GM12872 (cell line): ENCODE results near the gene MUC5AC.

Experiments used
- CTCF ChIP-seq: IDR thresholded peaks from 3 replicates; pipeline ENCODE4 v1.5.1; 2011; ENCODE audit warnings: low read depth, mild to moderate bottlenecking, low read length, moderate library complexity; ENCODE audit not compliant: insufficient read depth

The MUC5AC gene

DNA sequence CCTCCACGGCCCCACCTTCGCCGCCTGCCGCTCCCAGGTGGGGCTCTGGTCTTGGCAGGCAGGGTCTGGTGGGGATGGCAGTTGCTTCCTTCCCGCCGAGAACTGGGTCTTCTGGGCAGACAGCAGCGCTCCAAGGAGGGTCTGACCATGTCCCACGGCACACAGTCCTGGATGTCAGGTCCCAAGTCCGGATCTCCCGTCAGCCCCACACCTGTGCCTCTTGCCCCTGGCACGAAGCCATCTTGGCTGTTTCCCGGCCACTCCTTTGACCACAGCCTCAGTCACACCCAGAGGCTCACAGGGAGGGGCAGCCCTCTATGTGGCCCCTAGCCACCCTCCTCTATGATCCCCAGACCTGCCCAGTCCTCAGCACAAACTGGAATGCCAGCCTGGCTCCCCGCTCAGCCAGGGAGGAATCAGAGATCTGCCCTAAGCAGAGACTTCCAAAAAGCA lies 79.4 kb downstream of the MUC5AC start:
- no peak for TF ChIP-seq CTCF

- TF ChIP-seq CTCF = no peak
Measured at GRCh38 chr11:1237851-1238250, 80.1 kb downstream of the MUC5AC start.

- no peak for TF ChIP-seq CTCF
Measured at GRCh38 chr11:1238767-1239595, 81.2 kb downstream of the MUC5AC start.

GRCh38 chr11:1239596-1240205 lies 81.9 kb downstream of the MUC5AC start:
- no peak for TF ChIP-seq CTCF

DNA sequence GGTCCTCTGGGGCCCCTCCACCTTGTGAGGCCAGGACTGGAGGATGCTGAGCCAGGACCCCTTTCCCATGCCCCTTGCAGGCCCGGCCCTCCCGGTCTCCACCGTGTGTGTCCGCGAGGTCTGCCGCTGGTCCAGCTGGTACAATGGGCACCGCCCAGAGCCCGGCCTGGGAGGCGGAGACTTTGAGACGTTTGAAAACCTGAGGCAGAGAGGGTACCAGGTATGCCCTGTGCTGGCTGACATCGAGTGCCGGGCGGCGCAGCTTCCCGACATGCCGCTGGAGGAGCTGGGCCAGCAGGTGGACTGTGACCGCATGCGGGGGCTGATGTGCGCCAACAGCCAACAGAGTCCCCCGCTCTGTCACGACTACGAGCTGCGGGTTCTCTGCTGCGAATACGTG lies 83.0 kb downstream of the MUC5AC start:
- TF ChIP-seq CTCF = no peak

- no peak for TF ChIP-seq CTCF
Measured at GRCh38 chr11:1241706-1242105, 84.0 kb downstream of the MUC5AC start.

DNA sequence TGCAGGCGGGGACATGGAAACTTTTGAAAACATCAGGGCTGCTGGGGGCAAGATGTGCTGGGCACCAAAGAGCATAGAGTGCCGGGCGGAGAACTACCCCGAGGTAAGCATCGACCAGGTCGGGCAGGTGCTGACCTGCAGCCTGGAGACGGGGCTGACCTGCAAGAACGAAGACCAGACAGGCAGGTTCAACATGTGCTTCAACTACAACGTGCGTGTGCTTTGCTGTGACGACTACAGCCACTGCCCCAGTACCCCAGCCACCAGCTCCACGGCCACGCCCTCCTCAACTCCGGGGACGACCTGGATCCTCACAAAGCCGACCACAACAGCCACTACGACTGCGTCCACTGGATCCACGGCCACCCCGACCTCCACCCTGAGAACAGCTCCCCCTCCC lies 84.5 kb downstream of the MUC5AC start:
- no peak for TF ChIP-seq CTCF
